ENCODE measurements around the gene OR7D2.
A peak's percentile ranks its signal among the peaks of the same experiment; 100 is the strongest.

The OR7D2 gene

GRCh38 chr19:9205501-9206113 is 26.8 kb downstream of the OR7D2 start:
- peak; percentile 37 to 56 for DNase-seq (ENCODE audit: low read depth in 2 of 2)

GRCh38 chr19:9219489-9219888 is 40.7 kb downstream of the OR7D2 start, which contains the start of gene OR7D4:
Gene OR7D4, minus strand, starts transcription at chr19:9219589. Its CDS starts 4,752 bp downstream, at chr19:9214837.
- DNase-seq (ENCODE audit: low read depth in 2 of 2): no peak

All from stimulated activated CD4-positive, alpha-beta T cell treated with anti-CD3 and anti-CD28 coated beads, Interleukin-1b, Interleukin-23, amount 100 ng/mL, for 4 hours (primary cell).